ENCODE data around the gene SLC16A3.
"Not testable (repeated sequence)": the region's sequence is repeated elsewhere in the genome, so short reads cannot be mapped to it uniquely, and the experiment has no call there.

SLC16A3 gene

GRCh38 chr17:82204831-82205719 is 23.8 kb upstream of the SLC16A3 start:
- DNase-seq: peak; percentile 59

- DNase-seq: peak; percentile 90
Observed at GRCh38 chr17:82205720-82206508, 22.9 kb upstream of the SLC16A3 start.

- DNase-seq: not testable (repeated sequence)
Observed at GRCh38 chr17:82210655-82211054, 18.2 kb upstream of the SLC16A3 start.

- DNase-seq: peak; percentile 84
Observed at GRCh38 chr17:82212331-82213250, 16.3 kb upstream of the SLC16A3 start, which contains the start of gene CCDC57. TSS of gene CCDC57 (minus strand) at chr17:82212842. CDS start at chr17:82201944, 10,898 bp downstream.

- peak; percentile 57 for DNase-seq
Observed at GRCh38 chr17:82213251-82214011, 15.4 kb upstream of the SLC16A3 start.

- DNase-seq: no peak
Observed at GRCh38 chr17:82214012-82214628, 14.7 kb upstream of the SLC16A3 start.

- no peak for DNase-seq
Observed at GRCh38 chr17:82215095-82215971, 13.5 kb upstream of the SLC16A3 start.

GRCh38 chr17:82215972-82216300 is 12.9 kb upstream of the SLC16A3 start:
- DNase-seq: no peak

- peak; percentile 70 for DNase-seq
Observed at GRCh38 chr17:82216301-82217119, 12.3 kb upstream of the SLC16A3 start.

GRCh38 chr17:82217120-82217529 is 11.7 kb upstream of the SLC16A3 start:
- no peak for DNase-seq

- DNase-seq: no peak
Observed at GRCh38 chr17:82217530-82218204, 11.2 kb upstream of the SLC16A3 start.

GRCh38 chr17:82218349-82219075 is 10.3 kb upstream of the SLC16A3 start:
- DNase-seq: no peak

- DNase-seq: no peak
Observed at GRCh38 chr17:82219083-82219482, 9.8 kb upstream of the SLC16A3 start.

GRCh38 chr17:82219753-82220709 is 8.8 kb upstream of the SLC16A3 start:
- DNase-seq: no peak

- no peak for DNase-seq
Observed at GRCh38 chr17:82221341-82221902, 7.4 kb upstream of the SLC16A3 start.

- no peak for DNase-seq
Observed at GRCh38 chr17:82222816-82223215, 6.0 kb upstream of the SLC16A3 start.

GRCh38 chr17:82223517-82223916 is 5.3 kb upstream of the SLC16A3 start:
- DNase-seq: no peak

Data from activated CD4-positive, alpha-beta T cell treated with anti-CD3 and anti-CD28 coated beads, Interleukin-2, Interleukin-6, amounts not matched to agents 100 ng/mL and 50 ng/mL, durations not matched to agents 16 hours and 8 hours (primary cell).